AG09319 (cell line): ENCODE data around the gene WASHC2A.
"Not testable (repeated sequence)": the region's sequence is repeated elsewhere in the genome, so short reads cannot be mapped to it uniquely, and the experiment has no call there.

ENCODE experiments used
- DNase-seq: peaks from one replicate; pipeline ENCODE4 v3.0.0-alpha.2; 2010; ENCODE audit warnings: low read depth; ENCODE audit errors: extremely low read depth
- CTCF ChIP-seq: IDR thresholded peaks from 2 replicates; pipeline ENCODE4 v1.5.1; 2011; ENCODE audit warnings: low read depth, mild to moderate bottlenecking, inconsistent platforms, low read length, moderate library complexity

The WASHC2A gene

GRCh38 chr10:50067546-50068351 is at the start of gene WASHC2A:
Gene WASHC2A (plus strand): TSS chr10:50067954. CDS start chr10:50068006, 52 bp downstream.
- not testable (repeated sequence) for DNase-seq

GRCh38 chr10:50019279-50019678 is 48.5 kb upstream of the WASHC2A start:
- not testable (repeated sequence) for DNase-seq

- not testable (repeated sequence) for DNase-seq
These were observed 47.2 kb upstream of the WASHC2A start for GRCh38 chr10:50020451-50021024.

GRCh38 chr10:50021646-50022045 is 46.1 kb upstream of the WASHC2A start:
- no peak for DNase-seq
- no peak for TF ChIP-seq CTCF

- not testable (repeated sequence) for DNase-seq
These were observed 42.9 kb upstream of the WASHC2A start for GRCh38 chr10:50024716-50025383.

- DNase-seq, result no peak
- no peak for TF ChIP-seq CTCF
These were observed 42.1 kb upstream of the WASHC2A start for GRCh38 chr10:50025627-50026026.

GRCh38 chr10:50027195-50027594 is 40.6 kb upstream of the WASHC2A start:
- TF ChIP-seq CTCF, result no peak
- no peak for DNase-seq

- DNase-seq, result no peak
- no peak for TF ChIP-seq CTCF
These were observed 34.3 kb upstream of the WASHC2A start for GRCh38 chr10:50033481-50033880.

- DNase-seq, result not testable (repeated sequence)
These were observed 32.4 kb upstream of the WASHC2A start for GRCh38 chr10:50035337-50035736.

- no peak for DNase-seq
- no peak for TF ChIP-seq CTCF
These were observed 22.7 kb upstream of the WASHC2A start for GRCh38 chr10:50044941-50045664.

GRCh38 chr10:50046457-50046856 is 21.3 kb upstream of the WASHC2A start:
- DNase-seq, result not testable (repeated sequence)

GRCh38 chr10:50047594-50047993 is 20.2 kb upstream of the WASHC2A start:
- not testable (repeated sequence) for DNase-seq

- not testable (repeated sequence) for DNase-seq
These were observed 15.6 kb upstream of the WASHC2A start for GRCh38 chr10:50051995-50052660.
